ENCODE data around the gene MCF2L2. TPM values are rescaled to one million over a fixed set of nuclear protein-coding genes. Genes with fewer than 3 reads are reported as not detected.

Gene MCF2L2
- total and polyA plus RNA-seq, 2 donors (not counting 3 experiments of a cell fraction or from before 2014, with no cell fraction given) = 0.15 to 1.1 TPM

DNA sequence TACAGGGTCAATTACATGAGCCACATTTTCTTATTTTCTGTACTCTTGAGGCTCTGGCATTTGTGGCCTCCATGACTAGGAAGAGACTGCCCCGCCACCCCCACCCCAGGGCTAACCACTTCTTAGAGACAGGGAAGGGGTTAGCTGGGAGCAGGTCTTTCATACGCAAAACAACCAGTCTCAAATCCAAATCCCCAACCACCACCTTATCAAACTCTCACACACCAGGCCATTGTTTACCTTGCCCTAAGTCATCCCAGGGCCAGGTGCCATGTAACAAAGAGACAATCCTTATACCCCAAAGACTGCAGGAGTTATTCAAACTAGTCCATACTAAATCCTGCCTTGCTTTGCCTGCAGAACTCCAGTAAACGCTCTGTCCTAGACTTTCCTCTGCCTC, 97.5 kb downstream of the MCF2L2 start:
- FAIRE-seq (no peak), DNase-seq (ENCODE audit: low read depth, low spot score) (no peak)
- Histone ChIP-seq H3K36me3 (ENCODE audit: control insufficient read depth in 2 of 2, extremely low read depth in 1 of 2, insufficient read depth in 2 of 2, low read length in 2 of 2) (no peaks in the 10 kb centered on the region), H3K27ac (ENCODE audit: insufficient read depth, low read depth, low read length) (no peak overlapping the region), H3K79me2 (ENCODE audit: control insufficient read depth, insufficient read depth, low read length) (no peaks in the 10 kb centered on the region), H4K20me1 (replicated peaks; ENCODE audit: control insufficient read depth, extremely low read depth, insufficient read depth, low read length) (no peaks in the 10 kb centered on the region), H3K4me1 (ENCODE audit: control insufficient read depth, extremely low read depth, insufficient read depth, low read length) (peaks cover 19% of the 10 kb centered on the region), H3K9me3 (replicated peaks; ENCODE audit: control insufficient read depth, insufficient read depth, low read length) (no peaks in the 10 kb centered on the region), H3K9ac (replicated peaks; ENCODE audit: extremely low read depth, insufficient read depth, low read length) (no peak overlapping the region), H3K9me1 (replicated peaks; ENCODE audit: control insufficient read depth, extremely low read depth, insufficient read depth, low read length) (no peaks in the 10 kb centered on the region), H3K4me2 (ENCODE audit: insufficient read depth, low read length) (no peak overlapping the region), H3K27me3 (ENCODE audit: control insufficient read depth in 2 of 2, insufficient read depth in 2 of 2, low read length in 2 of 2) (no peaks in the 10 kb centered on the region), H3K4me3 (replicated peaks in 1 of 3; ENCODE audit: insufficient read depth in 1 of 3, low read depth in 1 of 3, low read length in 3 of 3) (no peak overlapping the region), H2AFZ (ENCODE audit: low read depth, low read length) (no peak overlapping the region)
- dilution Hi-C loops (cut with MboI; ENCODE audit: extremely low pct_ligation_motif_present, low sequenced_read_pairs) (no loop called here), intact Hi-C loops (cut with micrococcal nuclease) (no loop called here)
- ChIA-PET POLR2A (no interaction called here), CTCF (no interaction called here)
- TF ChIP-seq MAX (IDR thresholded peaks at IDR 0.05; ENCODE audit: insufficient read depth, insufficient read length) = no peak
- TF ChIP-seq EZH2 (IDR thresholded peaks at IDR 0.05; ENCODE audit: borderline replicate concordance, low read depth, low read length, severe bottlenecking) = no peak
- TF ChIP-seq POLR2AphosphoS5 (IDR thresholded peaks at IDR 0.05; ENCODE audit: insufficient read depth, low read depth, low read length) = no peak
- TF ChIP-seq MYC (IDR thresholded peaks at IDR 0.05; ENCODE audit: low read depth, low read length) = no peak
- no peak for TF ChIP-seq POLR2A (IDR thresholded peaks at IDR 0.05; ENCODE audit: low read depth, low read length)
- no peak for TF ChIP-seq GATA2 (IDR thresholded peaks at IDR 0.05; ENCODE audit: insufficient read depth, insufficient read length, low read depth, low read length)
- BruUV-seq (replicated peaks) = no TSS peak

GRCh38 chr3:183329543-183329942, 98.9 kb downstream of the MCF2L2 start:
- DNase-seq (ENCODE audit: low read depth, low spot score) (no peak), FAIRE-seq (no peak)
- H4K20me1 ChIP-seq (replicated peaks; ENCODE audit: control insufficient read depth, extremely low read depth, insufficient read depth, low read length) = no peaks in the 10 kb centered on the region
- no peak overlapping the region for H3K4me3 ChIP-seq (replicated peaks in 1 of 3; ENCODE audit: insufficient read depth in 1 of 3, low read depth in 1 of 3, low read length in 3 of 3)
- H2AFZ ChIP-seq (ENCODE audit: low read depth, low read length) = no peak overlapping the region
- no peaks in the 10 kb centered on the region for H3K36me3 ChIP-seq (ENCODE audit: control insufficient read depth in 2 of 2, extremely low read depth in 1 of 2, insufficient read depth in 2 of 2, low read length in 2 of 2)
- no peak overlapping the region for H3K9ac ChIP-seq (replicated peaks; ENCODE audit: extremely low read depth, insufficient read depth, low read length)
- H3K9me3 ChIP-seq (replicated peaks; ENCODE audit: control insufficient read depth, insufficient read depth, low read length) = no peaks in the 10 kb centered on the region
- intact Hi-C loops (cut with micrococcal nuclease) = loop anchor here (2.0 kb wide), 4 partner anchors 41 to 75 kb away; no protein-coding TSS in a partner anchor
- dilution Hi-C loops (cut with MboI; ENCODE audit: extremely low pct_ligation_motif_present, low sequenced_read_pairs) = no loop called here
- no peak overlapping the region for H3K27ac ChIP-seq (ENCODE audit: insufficient read depth, low read depth, low read length)
- no peaks in the 10 kb centered on the region for H3K9me1 ChIP-seq (replicated peaks; ENCODE audit: control insufficient read depth, extremely low read depth, insufficient read depth, low read length)
- H3K79me2 ChIP-seq (ENCODE audit: control insufficient read depth, insufficient read depth, low read length) = no peaks in the 10 kb centered on the region
- CTCF ChIA-PET = interaction anchor here (0.8 to 1.4 kb wide), 2 partner anchors 12 to 145 kb away, joined by 3 read pairs; no protein-coding TSS in a partner anchor
- TF ChIP-seq POLR2A (IDR thresholded peaks at IDR 0.05; ENCODE audit: low read depth, low read length) (no peak), POLR2AphosphoS5 (IDR thresholded peaks at IDR 0.05; ENCODE audit: insufficient read depth, low read depth, low read length) (no peak), GATA2 (IDR thresholded peaks at IDR 0.05; ENCODE audit: insufficient read depth, insufficient read length, low read depth, low read length) (no peak), MAX (IDR thresholded peaks at IDR 0.05; ENCODE audit: insufficient read depth, insufficient read length) (no peak), MYC (IDR thresholded peaks at IDR 0.05; ENCODE audit: low read depth, low read length) (no peak), EZH2 (IDR thresholded peaks at IDR 0.05; ENCODE audit: borderline replicate concordance, low read depth, low read length, severe bottlenecking) (no peak), CTCF (IDR thresholded peaks at IDR 0.05; ENCODE audit: extremely low read depth in 1 of 2, insufficient read depth in 1 of 2, low read depth in 1 of 2, low read length in 2 of 2) (no peak), JUN (IDR thresholded peaks at IDR 0.05; ENCODE audit: borderline replicate concordance, insufficient read depth, insufficient read length, low read depth) (no peak), FOS (IDR thresholded peaks at IDR 0.05; ENCODE audit: borderline replicate concordance, insufficient read depth, low read length) (no peak)
- H3K4me2 ChIP-seq (ENCODE audit: insufficient read depth, low read length) = no peak overlapping the region
- H3K4me1 ChIP-seq (ENCODE audit: control insufficient read depth, extremely low read depth, insufficient read depth, low read length) = peaks cover 19% of the 10 kb centered on the region
- POLR2A ChIA-PET = no interaction called here
- no TSS peak for BruUV-seq (replicated peaks)
- no peaks in the 10 kb centered on the region for H3K27me3 ChIP-seq (ENCODE audit: control insufficient read depth in 2 of 2, insufficient read depth in 2 of 2, low read length in 2 of 2)
